ENCODE measurements around the gene GPR37.

GPR37 gene

GRCh38 chr7:124785994-124786393 is 20.4 kb upstream of the GPR37 start:
- DNase-seq = no peak
- Mint-ChIP-seq H3K4me1 (ENCODE audit: low read depth) (no peaks in the 10 kb centered on the region), H3K9me3 (no peaks in the 10 kb centered on the region), H3K27me3 (peaks cover 32% of the 10 kb centered on the region), H3K27ac (no peak overlapping the region), H3K4me3 (no peak overlapping the region), H3K36me3 (ENCODE audit: low read depth) (no peaks in the 10 kb centered on the region)

- DNase-seq = no peak
- Mint-ChIP-seq H3K9me3 (no peaks in the 10 kb centered on the region), H3K4me3 (no peak overlapping the region), H3K4me1 (ENCODE audit: low read depth) (no peaks in the 10 kb centered on the region), H3K27ac (no peak overlapping the region), H3K36me3 (ENCODE audit: low read depth) (no peaks in the 10 kb centered on the region), H3K27me3 (peaks cover 28% of the 10 kb centered on the region)
Measured at GRCh38 chr7:124784879-124785818, 19.6 kb upstream of the GPR37 start.

- peaks cover 27% of the 10 kb centered on the region for H3K27me3 Mint-ChIP-seq
- H3K4me1 Mint-ChIP-seq (ENCODE audit: low read depth) = no peaks in the 10 kb centered on the region
- H3K4me3 Mint-ChIP-seq = no peak overlapping the region
- no peak for DNase-seq
- no peaks in the 10 kb centered on the region for H3K9me3 Mint-ChIP-seq
- H3K27ac Mint-ChIP-seq = no peak overlapping the region
- no peaks in the 10 kb centered on the region for H3K36me3 Mint-ChIP-seq (ENCODE audit: low read depth)
Measured at GRCh38 chr7:124783271-124783670, 17.7 kb upstream of the GPR37 start.

- no peak overlapping the region for H3K27ac Mint-ChIP-seq
Measured at GRCh38 chr7:124781907-124782734, 16.5 kb upstream of the GPR37 start.

GRCh38 chr7:124781418-124781817 is 15.8 kb upstream of the GPR37 start:
- no peak for DNase-seq
- H3K4me3 Mint-ChIP-seq = no peak overlapping the region
- no peaks in the 10 kb centered on the region for H3K36me3 Mint-ChIP-seq (ENCODE audit: low read depth)
- H3K27ac Mint-ChIP-seq = no peak overlapping the region
- H3K27me3 Mint-ChIP-seq = peaks cover 25% of the 10 kb centered on the region
- no peaks in the 10 kb centered on the region for H3K4me1 Mint-ChIP-seq (ENCODE audit: low read depth)
- no peaks in the 10 kb centered on the region for H3K9me3 Mint-ChIP-seq

More at GRCh38 chr7:124781907-124782734, 16.5 kb upstream of the GPR37 start:
- Mint-ChIP-seq H3K9me3 (no peaks in the 10 kb centered on the region), H3K4me1 (ENCODE audit: low read depth) (no peaks in the 10 kb centered on the region), H3K4me3 (no peak overlapping the region), H3K27me3 (peaks cover 28% of the 10 kb centered on the region), H3K36me3 (ENCODE audit: low read depth) (no peaks in the 10 kb centered on the region)
- DNase-seq = no peak

GRCh38 chr7:124780608-124781007 is 15.0 kb upstream of the GPR37 start:
- DNase-seq = no peak
- Mint-ChIP-seq H3K36me3 (ENCODE audit: low read depth) (no peaks in the 10 kb centered on the region), H3K27ac (no peak overlapping the region), H3K4me3 (no peak overlapping the region), H3K27me3 (peaks cover 17% of the 10 kb centered on the region), H3K4me1 (ENCODE audit: low read depth) (no peaks in the 10 kb centered on the region), H3K9me3 (no peaks in the 10 kb centered on the region)

GRCh38 chr7:124780056-124780455 is 14.5 kb upstream of the GPR37 start:
- H3K27ac Mint-ChIP-seq = no peak overlapping the region
- peaks cover 15% of the 10 kb centered on the region for H3K27me3 Mint-ChIP-seq
- no peaks in the 10 kb centered on the region for H3K9me3 Mint-ChIP-seq
- H3K4me3 Mint-ChIP-seq = no peak overlapping the region
- H3K4me1 Mint-ChIP-seq (ENCODE audit: low read depth) = no peaks in the 10 kb centered on the region
- DNase-seq = no peak
- H3K36me3 Mint-ChIP-seq (ENCODE audit: low read depth) = no peaks in the 10 kb centered on the region

GRCh38 chr7:124779620-124780019 is 14.0 kb upstream of the GPR37 start:
- H3K9me3 Mint-ChIP-seq = no peaks in the 10 kb centered on the region
- no peaks in the 10 kb centered on the region for H3K4me1 Mint-ChIP-seq (ENCODE audit: low read depth)
- peaks cover 16% of the 10 kb centered on the region for H3K27me3 Mint-ChIP-seq
- H3K27ac Mint-ChIP-seq = no peak overlapping the region
- no peaks in the 10 kb centered on the region for H3K36me3 Mint-ChIP-seq (ENCODE audit: low read depth)
- H3K4me3 Mint-ChIP-seq = no peak overlapping the region
- no peak for DNase-seq

GRCh38 chr7:124779194-124779593 is 13.6 kb upstream of the GPR37 start:
- no peak for DNase-seq
- Mint-ChIP-seq H3K36me3 (ENCODE audit: low read depth) (no peaks in the 10 kb centered on the region), H3K4me3 (no peak overlapping the region), H3K9me3 (no peaks in the 10 kb centered on the region), H3K4me1 (ENCODE audit: low read depth) (no peaks in the 10 kb centered on the region), H3K27ac (no peak overlapping the region), H3K27me3 (peaks cover 20% of the 10 kb centered on the region)

- DNase-seq = no peak
- Mint-ChIP-seq H3K36me3 (ENCODE audit: low read depth) (no peaks in the 10 kb centered on the region), H3K4me1 (ENCODE audit: low read depth) (no peaks in the 10 kb centered on the region), H3K27me3 (peaks cover 36% of the 10 kb centered on the region), H3K27ac (no peak overlapping the region), H3K9me3 (no peaks in the 10 kb centered on the region), H3K4me3 (no peak overlapping the region)
Measured at GRCh38 chr7:124777268-124777667, 11.7 kb upstream of the GPR37 start.

- H3K27me3 Mint-ChIP-seq = peaks cover 46% of the 10 kb centered on the region
Measured at GRCh38 chr7:124776153-124776552, 10.6 kb upstream of the GPR37 start.

GRCh38 chr7:124775422-124775821 is 9.8 kb upstream of the GPR37 start:
- Mint-ChIP-seq H3K36me3 (ENCODE audit: low read depth) (no peaks in the 10 kb centered on the region), H3K27ac (no peak overlapping the region), H3K4me3 (no peak overlapping the region), H3K9me3 (no peaks in the 10 kb centered on the region), H3K27me3 (peaks cover 53% of the 10 kb centered on the region), H3K4me1 (ENCODE audit: low read depth) (no peaks in the 10 kb centered on the region)
- DNase-seq = no peak

More at GRCh38 chr7:124776153-124776552, 10.6 kb upstream of the GPR37 start:
- Mint-ChIP-seq H3K27ac (no peak overlapping the region), H3K9me3 (no peaks in the 10 kb centered on the region), H3K36me3 (ENCODE audit: low read depth) (no peaks in the 10 kb centered on the region), H3K4me3 (no peak overlapping the region), H3K4me1 (ENCODE audit: low read depth) (no peaks in the 10 kb centered on the region)
- DNase-seq = no peak

GRCh38 chr7:124773938-124774337 is 8.3 kb upstream of the GPR37 start:
- no peak overlapping the region for H3K4me3 Mint-ChIP-seq

GRCh38 chr7:124773339-124773738 is 7.7 kb upstream of the GPR37 start:
- Mint-ChIP-seq H3K9me3 (no peaks in the 10 kb centered on the region), H3K4me1 (ENCODE audit: low read depth) (no peaks in the 10 kb centered on the region), H3K4me3 (no peak overlapping the region), H3K27me3 (peaks cover 52% of the 10 kb centered on the region), H3K36me3 (ENCODE audit: low read depth) (no peaks in the 10 kb centered on the region), H3K27ac (no peak overlapping the region)
- DNase-seq = no peak

More at GRCh38 chr7:124773938-124774337, 8.3 kb upstream of the GPR37 start:
- no peak overlapping the region for H3K27ac Mint-ChIP-seq
- no peaks in the 10 kb centered on the region for H3K4me1 Mint-ChIP-seq (ENCODE audit: low read depth)
- no peaks in the 10 kb centered on the region for H3K36me3 Mint-ChIP-seq (ENCODE audit: low read depth)
- H3K9me3 Mint-ChIP-seq = no peaks in the 10 kb centered on the region
- peaks cover 53% of the 10 kb centered on the region for H3K27me3 Mint-ChIP-seq
- no peak for DNase-seq

- H3K27ac Mint-ChIP-seq = no peak overlapping the region
- DNase-seq = no peak
- no peaks in the 10 kb centered on the region for H3K9me3 Mint-ChIP-seq
- H3K36me3 Mint-ChIP-seq (ENCODE audit: low read depth) = no peaks in the 10 kb centered on the region
- peaks cover 75% of the 10 kb centered on the region for H3K27me3 Mint-ChIP-seq
- no peak overlapping the region for H3K4me3 Mint-ChIP-seq
- peaks cover 11% of the 10 kb centered on the region for H3K4me1 Mint-ChIP-seq (ENCODE audit: low read depth)
Measured at GRCh38 chr7:124769136-124769535, 3.5 kb upstream of the GPR37 start.
